ENCODE results near the gene KDM4B.

Gene KDM4B

DNA sequence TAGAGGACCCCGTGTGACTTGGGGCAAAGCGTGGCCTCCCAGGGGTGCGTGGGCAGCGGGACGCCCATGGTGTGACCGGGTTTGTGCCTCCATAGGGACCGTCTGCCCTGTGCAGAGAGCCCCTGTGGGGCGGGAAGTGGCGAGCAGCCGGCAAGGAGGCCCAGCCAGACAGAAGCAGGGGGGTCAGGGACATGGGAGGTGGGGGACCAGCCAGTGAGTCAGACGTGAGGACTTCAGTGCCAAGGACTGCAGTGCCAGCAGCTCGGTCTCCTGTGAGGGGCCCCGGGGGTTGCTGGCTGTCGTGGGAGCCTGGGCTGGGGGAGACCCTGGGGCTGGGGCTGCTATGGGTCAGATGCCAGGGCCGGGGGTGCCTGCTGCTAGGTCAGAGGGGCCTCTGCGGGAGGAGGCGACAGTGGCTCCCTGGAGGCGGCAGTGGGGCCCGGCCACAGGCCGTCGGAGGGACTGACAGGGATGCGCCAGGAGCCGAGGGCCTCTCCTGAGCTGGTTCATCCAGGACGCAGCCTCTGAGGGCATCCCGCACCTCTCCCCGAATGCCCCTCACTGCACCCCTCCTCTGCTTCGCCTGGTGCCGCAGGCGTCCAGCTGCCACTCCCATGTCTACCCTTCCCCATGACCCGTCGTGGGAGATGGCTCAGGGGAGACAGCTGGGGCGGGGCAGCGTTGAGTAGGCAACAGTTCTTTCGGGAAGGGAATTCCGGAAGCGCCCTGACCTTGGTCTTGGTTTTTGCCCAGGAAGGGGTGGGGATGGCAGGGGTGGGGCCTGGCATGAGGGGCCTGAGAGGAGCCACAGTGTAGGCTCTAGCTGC is 80.0 kb downstream of the KDM4B start:
- no peak for DNase-seq

DNA sequence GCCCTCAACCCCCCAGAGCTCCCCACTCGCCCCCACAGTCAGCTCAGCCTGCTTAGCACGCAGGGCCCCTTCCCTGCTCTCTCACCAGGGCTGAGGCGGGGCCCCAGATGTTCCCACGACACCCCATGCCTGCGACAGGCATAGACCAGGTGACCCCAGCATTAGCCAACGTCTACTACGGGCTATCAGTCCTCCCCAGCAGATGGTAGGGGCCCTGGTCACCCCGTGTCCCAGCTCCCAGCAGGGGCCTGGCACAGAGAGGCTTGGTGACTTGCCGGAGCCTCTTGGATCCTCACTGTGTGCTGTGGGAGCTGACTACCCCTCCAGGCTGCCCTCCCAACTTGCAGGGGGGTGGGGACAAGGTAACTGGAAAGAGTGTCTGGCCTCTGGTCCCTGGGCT is 80.6 kb downstream of the KDM4B start:
- no peak for DNase-seq

DNA sequence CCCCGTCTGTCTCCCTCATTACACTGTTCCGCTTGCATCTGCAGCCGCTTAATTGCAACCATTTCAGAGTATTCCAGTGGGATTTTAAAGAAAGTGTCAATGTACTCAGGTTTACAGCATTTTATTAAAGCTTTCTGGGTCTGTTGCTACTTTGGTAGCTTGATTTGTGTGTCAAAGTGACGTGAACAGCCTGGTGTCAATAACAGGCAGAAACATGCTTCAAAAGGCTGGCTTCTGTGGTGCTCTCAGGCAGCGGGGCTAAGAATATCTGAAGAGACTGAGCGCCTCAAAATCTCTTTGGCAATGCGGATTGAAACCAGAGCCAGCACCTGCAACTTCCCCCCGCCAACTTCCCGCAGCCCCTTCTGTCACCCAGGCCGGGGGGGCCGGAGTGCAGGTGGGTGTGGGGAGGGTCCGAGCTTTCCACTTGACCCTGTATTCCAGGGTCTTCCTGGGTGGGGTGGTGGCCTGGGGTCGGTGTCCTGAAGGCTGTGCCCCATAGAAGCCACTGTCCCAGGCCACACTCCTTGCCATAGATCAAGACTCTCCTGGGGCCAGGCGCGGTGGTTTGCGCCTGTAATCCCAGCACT is 81.2 kb downstream of the KDM4B start:
- no peak for DNase-seq

DNA sequence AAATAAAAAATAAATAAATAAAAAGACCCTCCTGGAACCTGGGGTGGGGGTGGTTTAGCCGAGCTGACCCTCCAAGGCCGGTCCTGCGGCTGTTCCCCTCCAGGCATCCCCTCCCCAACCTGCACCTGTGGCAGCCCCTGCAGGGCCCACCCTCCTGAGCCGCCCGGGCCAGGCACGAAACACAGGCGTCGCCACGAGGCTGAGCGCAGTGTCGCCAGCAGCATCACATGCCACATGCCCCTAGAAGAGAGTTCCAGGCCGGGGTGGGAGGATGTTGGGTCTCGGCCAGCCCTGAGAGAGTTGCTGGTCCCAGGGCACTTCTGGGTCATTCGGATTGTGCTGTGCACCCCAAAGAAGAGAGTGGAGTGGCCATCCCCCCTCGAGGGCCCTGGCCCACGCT is 82.0 kb downstream of the KDM4B start:
- no peak for DNase-seq

DNA sequence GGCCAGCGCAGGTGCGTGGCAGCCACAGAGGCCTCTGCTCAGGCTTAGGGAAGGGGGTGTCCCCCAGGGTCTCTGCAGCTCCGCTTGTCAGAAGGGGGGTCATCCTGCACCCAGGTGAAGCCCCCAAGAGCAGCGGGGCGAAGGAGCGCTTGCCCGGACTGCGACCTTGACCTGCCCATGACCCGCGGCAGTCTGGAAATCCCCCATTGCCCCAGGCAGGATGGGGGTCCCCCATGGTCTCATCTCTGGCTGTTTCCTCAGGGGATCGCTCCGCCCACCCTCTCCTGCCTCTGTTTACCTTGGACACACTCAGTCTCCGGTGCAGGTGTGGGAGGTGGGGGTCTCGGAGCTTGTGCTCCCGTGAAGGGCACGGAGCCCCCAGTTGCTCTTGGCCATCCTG is 82.7 kb downstream of the KDM4B start:
- no peak for DNase-seq

GRCh38 chr19:5052515-5052914 is 83.6 kb downstream of the KDM4B start:
- no peak for DNase-seq

GRCh38 chr19:5052945-5053485 is 84.1 kb downstream of the KDM4B start:
- no peak for DNase-seq

DNA sequence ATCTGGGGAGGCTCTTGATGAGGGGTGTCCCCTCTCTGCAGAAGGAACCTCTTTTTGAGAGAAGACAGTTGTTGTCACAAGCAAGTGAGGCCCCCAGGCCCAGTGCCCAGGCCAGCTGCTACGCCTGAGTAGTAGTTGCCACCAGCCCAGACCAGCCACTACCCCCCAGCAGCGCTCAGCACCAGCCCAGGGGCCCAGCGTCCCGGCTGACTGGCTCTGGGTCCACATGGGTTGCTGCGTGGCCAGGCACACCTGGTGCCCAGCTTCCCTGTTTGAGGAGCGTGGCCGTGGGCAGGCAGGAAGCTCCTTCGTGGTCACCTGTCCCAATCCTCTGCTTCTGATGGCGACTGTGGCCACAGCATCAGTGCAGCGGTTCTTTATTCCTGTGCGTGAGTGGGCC is 84.7 kb downstream of the KDM4B start:
- DNase-seq: no peak

DNA sequence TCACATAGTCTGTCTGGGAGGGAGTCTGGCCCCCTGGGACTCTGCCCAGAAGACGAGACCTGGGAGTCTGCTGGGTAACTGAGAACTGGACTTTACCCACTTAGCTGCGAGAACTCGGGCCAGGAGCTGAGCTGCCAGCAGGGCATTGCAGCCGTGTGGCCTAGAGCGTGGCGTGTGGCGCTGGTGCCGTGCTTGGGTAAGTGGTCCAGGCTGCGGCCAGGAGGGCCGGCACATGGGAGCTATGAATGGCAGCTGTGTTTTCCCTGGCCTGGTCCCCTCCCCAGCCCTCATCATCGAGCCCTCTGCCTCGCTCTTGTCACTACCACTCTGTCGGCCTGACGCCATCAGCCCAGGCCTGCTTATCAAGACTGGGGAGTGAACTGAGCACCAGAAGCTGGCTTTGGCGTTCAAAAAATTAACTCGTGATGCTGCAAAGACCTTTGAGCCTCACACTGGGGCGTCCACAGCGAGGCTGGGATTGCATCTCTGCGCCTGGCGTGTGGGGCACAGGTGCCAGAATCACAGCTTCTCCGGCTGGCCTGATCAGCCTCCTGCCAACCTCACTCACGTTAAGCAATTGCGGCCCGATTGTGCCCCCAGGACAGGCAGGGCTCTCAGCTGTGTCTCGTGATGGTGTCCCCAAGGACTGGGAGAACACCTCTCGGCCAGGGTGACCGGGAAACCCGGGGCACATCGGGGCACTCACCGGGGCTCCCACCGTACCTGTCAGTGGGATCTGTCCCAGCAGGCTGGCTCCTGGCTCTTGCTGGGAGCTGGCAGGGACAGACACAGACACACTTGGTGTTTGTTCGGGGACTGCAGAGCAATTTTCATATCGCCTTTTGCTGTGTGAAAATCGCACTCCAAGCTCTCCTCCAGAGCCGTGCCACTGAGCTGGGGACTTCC is 85.9 kb downstream of the KDM4B start:
- peak in 30 of 56 donors; percentile 6 to 70 (median 40) for DNase-seq

DNA sequence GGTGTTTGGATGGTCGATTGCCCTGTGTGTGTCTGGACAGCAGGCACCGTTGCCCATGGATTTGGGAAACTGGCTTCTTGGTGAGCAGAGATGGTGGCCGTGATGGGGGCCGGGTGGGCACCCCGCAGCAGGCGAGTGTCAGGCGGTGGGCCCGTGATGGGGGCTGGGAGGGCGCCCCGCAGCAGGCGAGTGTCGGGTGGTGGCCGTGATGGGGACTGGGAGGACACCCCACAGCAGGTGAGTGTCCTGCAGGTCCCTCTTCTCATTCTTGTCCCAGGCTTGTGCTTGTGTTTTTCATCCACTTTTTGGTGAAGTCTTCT is 86.5 kb downstream of the KDM4B start:
- DNase-seq: no peak

DNA sequence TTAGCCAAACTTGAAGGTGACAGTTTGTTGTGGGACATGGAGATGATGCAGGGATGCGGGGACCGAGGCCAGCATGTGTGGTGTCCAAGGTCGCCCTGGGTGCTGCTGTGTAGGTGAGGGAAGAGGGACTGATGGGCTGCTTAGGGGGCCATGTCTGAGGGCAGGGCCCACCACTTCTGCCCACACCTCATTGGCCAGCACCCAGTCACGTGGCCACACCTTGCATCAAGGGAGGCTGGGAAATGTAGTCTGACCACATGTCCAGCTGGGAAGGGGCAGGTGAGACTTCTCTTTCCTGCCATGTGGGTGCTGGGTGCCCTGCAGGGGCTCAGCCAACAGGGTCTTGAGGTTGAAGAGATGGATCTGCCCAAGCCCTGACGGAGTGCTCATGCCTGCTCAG is 88.9 kb downstream of the KDM4B start:
- DNase-seq: peak in 6 of 56 donors; percentile 5 to 22 (median 16)

DNA sequence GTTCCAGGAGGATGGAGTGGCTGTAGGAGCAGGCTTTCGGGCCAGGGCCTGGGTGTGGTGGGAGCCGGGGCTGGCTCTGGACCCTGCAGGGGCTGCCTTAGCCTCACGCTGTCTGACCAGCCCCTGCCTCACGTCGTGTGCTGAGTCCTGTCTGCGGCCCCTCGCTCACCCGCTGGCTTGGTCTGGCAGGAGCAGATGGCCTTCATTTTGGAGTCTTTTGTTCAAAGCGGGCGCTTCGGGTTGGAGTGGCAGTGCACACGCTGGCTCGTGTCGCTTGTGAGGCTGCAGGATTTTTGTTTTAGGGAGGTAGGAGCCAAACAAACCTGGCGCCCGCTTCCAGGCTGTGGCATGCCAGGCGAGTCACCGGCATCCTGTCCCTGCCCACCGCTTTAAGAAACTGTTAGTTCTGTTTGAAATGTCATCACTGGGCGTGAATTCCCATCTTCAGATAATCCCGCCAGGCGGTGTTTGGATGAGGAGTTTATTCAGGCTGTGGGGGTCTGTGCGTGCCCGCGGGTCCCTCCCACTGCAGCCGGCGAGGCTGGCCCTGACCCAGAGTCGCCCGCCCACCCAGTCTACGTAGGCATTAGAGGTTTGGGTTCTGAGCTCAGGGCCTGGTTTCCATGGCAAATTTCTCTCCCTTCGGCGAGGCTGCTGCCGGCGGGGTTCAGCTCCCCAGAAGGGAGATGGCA is 89.8 kb downstream of the KDM4B start:
- DNase-seq: peak in 20 of 56 donors; percentile 16 to 69 (median 48)

DNA sequence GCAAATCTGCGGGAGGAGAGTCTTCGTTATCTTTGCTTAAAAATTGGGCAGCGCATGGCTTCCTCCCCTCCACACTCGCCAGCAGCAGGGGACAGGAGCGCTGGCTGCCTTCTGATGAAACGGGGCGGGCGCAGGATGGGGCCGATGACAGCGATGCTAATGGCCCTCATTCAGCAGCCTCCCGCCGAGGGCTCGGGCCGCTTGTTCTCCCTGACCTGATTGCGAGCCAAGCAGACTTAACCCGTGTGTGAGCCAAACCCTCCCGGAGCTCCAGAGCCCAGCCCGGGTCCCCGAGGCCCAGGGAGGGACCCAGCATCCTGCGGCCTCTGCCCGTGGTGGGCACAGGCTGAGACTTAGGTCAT is 90.3 kb downstream of the KDM4B start:
- peak in 13 of 56 donors; percentile 14 to 69 (median 49) for DNase-seq

DNA sequence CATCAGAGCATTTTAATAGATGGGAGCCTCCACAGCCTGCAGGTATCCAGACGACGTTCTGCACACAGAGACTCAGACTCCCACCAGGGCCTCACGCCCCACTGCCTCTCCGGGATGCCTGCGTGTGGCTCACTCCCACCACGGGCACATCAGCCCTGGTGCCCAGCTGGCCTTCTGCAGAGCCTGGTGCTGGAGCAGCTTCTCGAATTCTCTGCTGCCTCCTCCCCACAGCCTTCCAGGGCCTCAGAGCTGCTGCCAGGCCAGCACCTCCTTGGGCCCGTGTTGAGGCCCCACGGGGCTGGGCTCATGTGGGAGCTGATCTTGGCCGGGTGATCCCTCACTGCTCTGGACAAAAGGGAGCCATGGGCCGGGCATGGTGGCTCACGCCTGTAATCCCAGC is 90.9 kb downstream of the KDM4B start:
- DNase-seq: no peak

GRCh38 chr19:5062195-5062594 is 93.3 kb downstream of the KDM4B start:
- no peak for DNase-seq

DNA sequence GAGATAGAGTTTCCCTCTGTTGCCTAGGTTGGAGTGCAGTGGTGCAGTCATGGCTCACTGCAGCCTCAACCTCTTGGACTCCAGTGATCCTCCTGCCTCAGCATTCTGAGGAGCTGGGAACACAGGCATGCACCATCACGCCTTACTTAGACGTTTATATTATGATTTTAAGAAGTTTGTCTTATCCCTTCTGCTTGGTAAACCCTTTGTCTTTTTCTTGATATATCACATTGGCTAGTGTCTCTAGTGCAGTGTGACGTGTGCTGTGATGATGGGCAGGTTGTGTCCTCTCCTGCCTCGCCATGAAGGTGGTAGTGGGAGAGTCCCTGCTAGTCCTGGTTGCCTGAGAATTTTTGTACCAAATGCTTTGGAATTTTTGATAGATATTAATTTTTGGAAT is 93.9 kb downstream of the KDM4B start:
- DNase-seq: no peak

GRCh38 chr19:5063873-5064645 is 95.1 kb downstream of the KDM4B start:
- DNase-seq: no peak

DNA sequence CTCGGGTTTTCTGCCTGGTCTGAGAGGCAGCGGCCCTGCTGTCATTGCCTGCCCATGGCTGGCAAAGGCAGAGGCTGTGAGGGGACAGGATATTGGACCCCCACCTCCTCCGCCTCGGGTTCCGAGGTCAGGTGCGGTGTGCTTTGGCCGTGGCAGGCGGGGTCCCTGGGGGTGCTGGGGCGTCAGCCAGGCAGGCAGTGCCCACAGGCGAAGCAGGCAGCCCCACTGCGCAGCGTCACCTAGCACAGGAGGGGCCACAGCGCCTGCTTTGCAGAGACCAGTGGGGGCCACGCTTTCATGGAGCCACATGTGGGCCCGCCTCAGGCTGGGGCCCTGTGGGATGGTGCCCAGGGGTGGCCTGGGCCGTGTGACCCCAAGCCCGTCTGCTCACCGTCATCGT is 96.0 kb downstream of the KDM4B start:
- DNase-seq: no peak

DNA sequence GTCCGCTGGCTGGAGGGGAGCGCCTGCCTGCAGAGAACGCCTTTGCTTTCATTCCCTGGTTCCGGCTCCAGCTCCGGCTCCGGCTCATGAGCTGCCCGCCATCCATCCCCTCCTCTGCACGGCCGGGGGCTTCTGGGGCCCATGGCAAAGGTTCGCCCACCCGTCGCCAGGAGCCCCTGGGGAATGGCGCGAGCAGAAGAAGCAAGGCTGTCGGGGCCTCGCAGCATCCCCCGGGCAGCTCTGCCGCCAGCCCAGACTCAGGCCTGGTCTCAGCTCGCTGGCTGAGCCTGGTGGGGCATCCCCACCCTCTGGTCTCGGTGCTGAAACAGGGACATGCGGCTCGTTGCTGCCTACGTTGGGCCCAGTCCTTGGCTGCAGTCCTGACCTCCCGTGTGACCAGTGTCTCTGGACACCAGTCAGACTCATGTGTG is 96.8 kb downstream of the KDM4B start:
- no peak for DNase-seq

- DNase-seq: no peak
Observed at GRCh38 chr19:5066768-5067167, 97.9 kb downstream of the KDM4B start.

DNA sequence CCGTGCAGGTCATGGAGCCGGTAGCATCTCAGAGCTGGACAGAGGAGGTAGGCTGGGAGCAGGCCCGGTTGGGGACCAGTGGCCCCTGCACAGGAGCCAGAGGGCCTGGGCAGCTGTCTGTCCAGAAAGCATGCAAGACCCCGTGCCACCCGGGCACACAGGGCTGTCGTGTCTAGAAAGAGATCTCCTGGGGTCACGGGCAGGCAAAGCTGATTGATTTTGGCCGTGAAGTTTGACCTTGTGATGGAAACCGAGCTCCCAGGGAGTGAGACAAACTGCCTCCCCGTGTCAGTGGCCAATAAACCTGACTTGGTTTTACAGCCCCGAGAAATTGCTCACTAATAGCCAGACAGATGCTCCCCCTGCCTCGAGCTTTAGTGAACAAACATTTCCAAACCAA is 98.8 kb downstream of the KDM4B start:
- DNase-seq: no peak

All from amygdala (tissue), 56 donors.